Heart right ventricle (tissue), 16 donors: ENCODE measurements around the gene MAN1A2. TPM values are rescaled to one million over a fixed set of nuclear protein-coding genes. Genes with fewer than 3 reads are reported as not detected.
"Not testable (repeated sequence)": the region's sequence is repeated elsewhere in the genome, so short reads cannot be mapped to it uniquely, and the experiment has no call there.

Source experiments
- ATAC-seq, 8 donors: fragments of 200-7000 bp; cut with Tn5 transposase; one replicate each; pipeline ENCODE4 v1.9.1; 2020; ENCODE audit warnings: mild to moderate bottlenecking in 8 of 8, moderate library complexity in 8 of 8, moderate number of reproducible peaks in 1 of 8
- DNase-seq, 2 donors: peaks; one replicate each; pipeline ENCODE4 v3.0.0-alpha.2; 2020
- H3K27ac ChIP-seq, 10 donors: fragments of 200-600 bp; sonication (generic) in 2 of 10; one replicate each; pipeline versions ENCODE4 v1.5.0 to v1.8.0; 2020 to 2022; ENCODE audit warnings: mild to moderate bottlenecking in 3 of 10
- H3K27me3 ChIP-seq, 7 donors: fragments of 200-600 bp; one replicate each; pipeline ENCODE4 v1.8.0; 2021 to 2022; ENCODE audit warnings: mild to moderate bottlenecking in 2 of 7
- H3K36me3 ChIP-seq, 9 donors: fragments of 200-600 bp; sonication (generic) in 1 of 9; one replicate each; pipeline versions ENCODE4 v1.5.0 to v1.8.0; 2020 to 2022; ENCODE audit warnings: mild to moderate bottlenecking in 2 of 9
- H3K4me1 ChIP-seq, 9 donors: fragments of 200-600 bp; sonication (generic) in 1 of 9; one replicate each; pipeline versions ENCODE4 v1.5.0 to v1.8.0; 2020 to 2022; ENCODE audit warnings: mild to moderate bottlenecking in 4 of 9
- H3K4me3 ChIP-seq, 10 donors: fragments of 200-600 bp; sonication (generic) in 2 of 10; one replicate each; pipeline versions ENCODE4 v1.5.0 to v1.8.0; 2020 to 2022; ENCODE audit warnings: mild to moderate bottlenecking in 7 of 10, moderate library complexity in 2 of 10
- H3K9me3 ChIP-seq, 11 donors: fragments of 200-600 bp in 10 of 11; sonication (generic) in 2 of 11; one replicate each; pipeline versions ENCODE4 v1.5.0 to v1.8.0; 2013 to 2022; ENCODE audit warnings: mild to moderate bottlenecking in 2 of 11, control low read depth in 1 of 11, moderate library complexity in 1 of 11
- CTCF ChIP-seq, 9 donors: fragments of 200-600 bp; sonication (generic) in 2 of 9; IDR thresholded peaks; one replicate each; pipeline versions ENCODE4 v1.5.0 to v1.8.0; 2021 to 2022; ENCODE audit warnings: antibody characterized with exemption in 9 of 9, mild to moderate bottlenecking in 5 of 9, moderate library complexity in 1 of 9
- WGBS, 2 donors: extraction: QIAGEN DNeasy Blood & Tissue Kit; methylation state at CpG; one replicate each; pipeline ENCODE4 v1.1.7; 2013; ENCODE audit warnings: inconsistent platforms in 1 of 2; 5-methylcytosine and 5-hydroxymethylcytosine counted together
- intact Hi-C, 10 donors: fragments of 100-400 bp; cut with DNase I; formaldehyde crosslinking; loops; one replicate each; pipeline versions ENCODE4 v1.11.1 to v1.14.2; 2022
- polyA plus RNA-seq, 2 donors: library from polyadenylated mRNA; stranded (reverse); fragments of 200-250 nt; gene quantifications; one replicate each; pipeline ENCODE4 v1.2.3, GENCODE V29; 2013
- total RNA-seq, 10 donors: library from RNA; stranded (reverse); fragmentation: NEBNext Ultra II Directional in 3 of 10; extraction: Animal tissue kit (Norgen Biotek cat#: 25700) in 3 of 10; gene quantifications; one replicate each; pipeline versions ENCODE4 v1.2.1 to v1.2.4, GENCODE V29; 2021 to 2023
- donor health status: Arrhythmogenic right ventricular cardiomyopathy.
- donor health status: ischemic (EF 13 %, LVEDD 7.1; RV severe dilation, severe dysfunction).
- donor health status: healthy with polysubstance abuse.
- donor health status: DM: no; HTN: yes; CAD: no.
- donor health status: DM: no; HTN: no; CAD: no.
- donor health status: ischemic (EF 25% LVEDD 6.9; RV normal size, moderate dysfunction).
- donor health status: ischemic (EF 25% LVEDD 5.7; RV mildly dilated, moderate dysfunction).
- donor health status: healthy.
- donor health status: DM: yes; HTN: yes; CAD: no.
- donor health status: Ischemic cardiomyopathy.
- donor health status: ischemic (EF 35%, LVEDD 5.7; RV mildly dilated, moderate dysfunction).
- donor health status: nonischemic (EF 11% LVEDD 7.7; RV severe dilation, severe dysfunction).
- donor health status: DM: yes; HTN: yes; CAD: no.
- donor health status: PGD.
- donor health status: ischemic (EF 29% LVEDD 5.4; RV normal size, mild dysfunction).
- donor health status: nonischemic (EF 23%, LVEDD 6.1; RV moderate dilation, normal function).

Gene MAN1A2
- total and polyA plus RNA-seq, 12 donors, result 5.1 to 37.3 (median 26.0) TPM

GRCh38 chr1:117556341-117556740 is 189.1 kb downstream of the MAN1A2 start:
- no peak overlapping the region for H3K27ac ChIP-seq
- peaks cover 0 to 7% (median 0%) of the 10 kb centered on the region in 11 donors for H3K9me3 ChIP-seq
- intact Hi-C loops, result no loop called here
- no peaks in the 10 kb centered on the region for H3K4me1 ChIP-seq
- no peak for ATAC-seq
- no peak for TF ChIP-seq CTCF (IDR thresholded peaks at IDR 0.05)
- no peak for DNase-seq
- H3K4me3 ChIP-seq, result no peak overlapping the region
- no peaks in the 10 kb centered on the region for H3K27me3 ChIP-seq
- no peaks in the 10 kb centered on the region for H3K36me3 ChIP-seq

GRCh38 chr1:117556976-117557375 is 189.7 kb downstream of the MAN1A2 start:
- H3K36me3 ChIP-seq, result no peaks in the 10 kb centered on the region

GRCh38 chr1:117558451-117558850 is 191.2 kb downstream of the MAN1A2 start:
- H3K9me3 ChIP-seq, H3K4me3 ChIP-seq, ATAC-seq, DNase-seq, H3K36me3 ChIP-seq, H3K27ac ChIP-seq, H3K4me1 ChIP-seq, H3K27me3 ChIP-seq, intact Hi-C loops: not testable (repeated sequence)

More at GRCh38 chr1:117556976-117557375, 189.7 kb downstream of the MAN1A2 start:
- H3K4me1 ChIP-seq, result no peaks in the 10 kb centered on the region
- H3K27ac ChIP-seq, result no peak overlapping the region
- no peak for TF ChIP-seq CTCF (IDR thresholded peaks at IDR 0.05)
- peaks cover 0 to 7% (median 0%) of the 10 kb centered on the region in 11 donors for H3K9me3 ChIP-seq
- no peaks in the 10 kb centered on the region for H3K27me3 ChIP-seq
- DNase-seq (no peak), ATAC-seq (no peak)
- intact Hi-C loops, result no loop called here
- no peak overlapping the region for H3K4me3 ChIP-seq

GRCh38 chr1:117559139-117559538 is 191.9 kb downstream of the MAN1A2 start:
- no peak for DNase-seq
- intact Hi-C loops, result no loop called here
- Histone ChIP-seq H3K9me3 (peaks cover 0 to 7% (median 0%) of the 10 kb centered on the region in 11 donors), H3K4me3 (no peak overlapping the region), H3K27ac (no peak overlapping the region), H3K36me3 (no peaks in the 10 kb centered on the region), H3K4me1 (no peaks in the 10 kb centered on the region), H3K27me3 (no peaks in the 10 kb centered on the region)
- no peak for TF ChIP-seq CTCF (IDR thresholded peaks at IDR 0.05)
- no peak for ATAC-seq
- 85 to 88% methylated on average over 3 of the region's 3 CpGs for WGBS, 2 donors

GRCh38 chr1:117559985-117560384 is 192.7 kb downstream of the MAN1A2 start:
- Histone ChIP-seq H3K4me3 (no peak overlapping the region), H3K27ac (no peak overlapping the region), H3K36me3 (no peaks in the 10 kb centered on the region), H3K27me3 (no peaks in the 10 kb centered on the region), H3K9me3 (peaks cover 0 to 7% (median 0%) of the 10 kb centered on the region in 11 donors), H3K4me1 (no peaks in the 10 kb centered on the region)
- DNase-seq, result no peak
- ATAC-seq, result no peak
- WGBS, 2 donors, result 73 to 76% methylated on average over 3 of the region's 3 CpGs
- intact Hi-C loops, result no loop called here
- TF ChIP-seq CTCF (IDR thresholded peaks at IDR 0.05), result no peak
